ENCODE data around the gene DNAJC16. TPM values are rescaled to one million over a fixed set of nuclear protein-coding genes. Genes with fewer than 3 reads are reported as not detected.
A peak's percentile ranks its signal among the peaks of the same experiment; 100 is the strongest.

Gene DNAJC16
- total and polyA plus RNA-seq, 9 of the 15 experiments (the other 6 are each of a cell fraction or from before 2014, with no cell fraction given), result 6.9 to 16.8 (median 12.8) TPM

- peak; percentile 92 to 93 for TF ChIP-seq KDM1A (IDR thresholded peaks at IDR 0.05)
- TF ChIP-seq ZNF316 (IDR thresholded peaks at IDR 0.05), result peak; percentile 46; the same call in 1 of the 2 replicates
- TF ChIP-seq TBP (optimal IDR thresholded peaks at IDR 0.05; ENCODE audit: low read depth, low read length), result peak; percentile 92
- TF ChIP-seq TEAD1 (CRISPR knock-in tag; IDR thresholded peaks at IDR 0.05), result peak in 1 of 2 experiments; percentile 42; a peak in 1 of 4 replicates
- TF ChIP-seq ELF2 (CRISPR knock-in tag; IDR thresholded peaks at IDR 0.05), result 0 out of 2 replicates have a peak, but pooled peaks have one; percentile 46
- TF ChIP-seq ZNF12 (CRISPR knock-in tag; IDR thresholded peaks at IDR 0.05), result peak; percentile 67; the same call in 1 of the 2 replicates
- TF ChIP-seq ZBTB8A (IDR thresholded peaks at IDR 0.05; ENCODE audit: partially characterized antibody), result no peak
- peak; percentile 62; the same call in 1 of the 2 replicates for TF ChIP-seq ELF1 (tag; IDR thresholded peaks at IDR 0.05)
- peak; percentile 82 for TF ChIP-seq ELF4 (CRISPR knock-in tag; IDR thresholded peaks at IDR 0.05)
- peak; percentile 18; the same call in 1 of the 2 replicates for TF ChIP-seq CBX5 (IDR thresholded peaks at IDR 0.05; ENCODE audit: borderline replicate concordance, low read depth)
- TF ChIP-seq NELFE (IDR thresholded peaks at IDR 0.05; ENCODE audit: insufficient read depth, insufficient read length), result no peak
- TF ChIP-seq TBL1XR1 (IDR thresholded peaks at IDR 0.05; ENCODE audit: low read length in 2 of 2), result peak in 1 of 2 experiments; percentile 36; a peak in 1 of 4 replicates
- TF ChIP-seq ZNF384 (IDR thresholded peaks at IDR 0.05; ENCODE audit: low read depth, low read length), result no peak
- peak; percentile 97 for TF ChIP-seq CHD1 (IDR thresholded peaks at IDR 0.05; ENCODE audit: low read length)
- no peak for TF ChIP-seq TAF15 (IDR thresholded peaks at IDR 0.05; ENCODE audit: low read depth, low read length)
- peak; percentile 89 to 97 for TF ChIP-seq UBTF (IDR thresholded peaks at IDR 0.05; ENCODE audit: borderline replicate concordance in 1 of 2, low read depth in 2 of 2, low read length in 2 of 2)
- 0 out of 2 replicates have a peak, but pooled peaks have one; percentile 44 for TF ChIP-seq ZNF224 (CRISPR knock-in tag; IDR thresholded peaks at IDR 0.05)
- TF ChIP-seq RB1 (IDR thresholded peaks at IDR 0.05; ENCODE audit: low read depth), result peak; percentile 91
- peak; percentile 66; the same call in 1 of the 2 replicates for TF ChIP-seq CBFB (CRISPR knock-in tag; IDR thresholded peaks at IDR 0.05)
- TF ChIP-seq SIN3B (IDR thresholded peaks at IDR 0.05; ENCODE audit: low read depth), result peak; percentile 79
- TF ChIP-seq FOXO4 (CRISPR knock-in tag; IDR thresholded peaks at IDR 0.05), result no peak
- TF ChIP-seq PCBP2 (IDR thresholded peaks at IDR 0.05; ENCODE audit: low read depth, low read length, poor library complexity, severe bottlenecking), result peak; percentile 56
- no peak for TF ChIP-seq XRCC3 (IDR thresholded peaks at IDR 0.05)
- TF ChIP-seq, protein P1, sequence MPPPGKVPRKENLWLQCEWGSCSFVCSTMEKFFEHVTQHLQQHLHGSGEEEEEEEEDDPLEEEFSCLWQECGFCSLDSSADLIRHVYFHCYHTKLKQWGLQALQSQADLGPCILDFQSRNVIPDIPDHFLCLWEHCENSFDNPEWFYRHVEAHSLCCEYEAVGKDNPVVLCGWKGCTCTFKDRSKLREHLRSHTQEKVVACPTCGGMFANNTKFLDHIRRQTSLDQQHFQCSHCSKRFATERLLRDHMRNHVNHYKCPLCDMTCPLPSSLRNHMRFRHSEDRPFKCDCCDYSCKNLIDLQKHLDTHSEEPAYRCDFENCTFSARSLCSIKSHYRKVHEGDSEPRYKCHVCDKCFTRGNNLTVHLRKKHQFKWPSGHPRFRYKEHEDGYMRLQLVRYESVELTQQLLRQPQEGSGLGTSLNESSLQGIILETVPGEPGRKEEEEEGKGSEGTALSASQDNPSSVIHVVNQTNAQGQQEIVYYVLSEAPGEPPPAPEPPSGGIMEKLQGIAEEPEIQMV (tag; conservative IDR thresholded peaks at IDR 0.05; ENCODE audit: low read depth), result no peak
Observed at GRCh38 chr1:15617173-15618076, 90.8 kb downstream of the DNAJC16 start, which contains the start of gene DDI2 (continued).

Data from K562 (cell line).